ENCODE measurements around the gene RBBP8.

DNA sequence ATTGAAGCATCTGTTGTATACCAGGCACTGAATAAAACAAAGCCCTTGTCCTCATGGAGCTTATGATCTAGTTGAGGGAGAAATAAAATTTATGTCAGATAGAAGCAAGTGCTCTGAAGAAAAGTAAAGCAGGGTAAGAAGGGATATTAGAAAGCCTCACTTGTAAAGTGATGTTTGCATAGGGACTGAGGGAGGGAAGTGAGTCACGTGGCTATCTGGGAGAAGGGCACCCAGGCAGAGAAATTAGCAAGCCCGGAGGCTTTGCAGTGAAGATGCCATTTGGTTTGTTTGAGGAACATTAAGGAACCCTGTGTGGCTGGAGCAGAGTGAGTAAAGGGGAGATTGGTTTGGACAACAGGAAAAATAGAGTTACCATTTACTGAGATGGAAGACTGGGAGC is 52.1 kb downstream of the RBBP8 start:
- TF ChIP-seq POLR2A (IDR thresholded peaks at IDR 0.05), result no peak
- TF ChIP-seq CTCF (IDR thresholded peaks at IDR 0.05), result no peak
- TF ChIP-seq EP300 (IDR thresholded peaks at IDR 0.05), result no peak

Measured in gastroesophageal sphincter (tissue), 3 donors.